CD4-positive, alpha-beta T cell treated with Interleukin-4 for 4 hours (primary cell): Measurements from ENCODE around the gene NFASC.

ENCODE experiments used
- DNase-seq: peaks from one replicate; pipeline ENCODE4 v3.0.0-alpha.2; 2020

The NFASC gene

GRCh38 chr1:204863024-204863423 lies 7.6 kb upstream of the NFASC start:
- no peak for DNase-seq

DNA sequence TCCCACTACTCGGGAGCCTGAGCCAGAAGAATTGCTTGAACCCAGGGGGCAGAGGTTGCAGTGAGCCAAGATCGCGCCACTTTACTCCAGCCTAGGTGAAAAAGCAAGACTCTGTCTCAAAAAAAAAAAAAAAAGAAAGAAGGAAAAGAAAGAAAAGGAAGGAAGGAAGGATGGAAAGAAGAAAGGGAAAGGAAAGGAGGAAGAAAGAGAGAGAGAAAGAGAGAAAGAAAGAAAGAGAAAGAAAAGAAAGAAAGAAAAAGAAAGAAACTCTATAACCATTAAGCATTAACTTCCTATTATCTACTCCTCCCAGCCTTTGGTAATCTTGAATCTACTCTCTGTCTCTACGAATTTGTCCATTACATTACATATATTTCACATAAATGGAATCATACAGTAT lies 6.9 kb upstream of the NFASC start:
- DNase-seq: no peak

DNA sequence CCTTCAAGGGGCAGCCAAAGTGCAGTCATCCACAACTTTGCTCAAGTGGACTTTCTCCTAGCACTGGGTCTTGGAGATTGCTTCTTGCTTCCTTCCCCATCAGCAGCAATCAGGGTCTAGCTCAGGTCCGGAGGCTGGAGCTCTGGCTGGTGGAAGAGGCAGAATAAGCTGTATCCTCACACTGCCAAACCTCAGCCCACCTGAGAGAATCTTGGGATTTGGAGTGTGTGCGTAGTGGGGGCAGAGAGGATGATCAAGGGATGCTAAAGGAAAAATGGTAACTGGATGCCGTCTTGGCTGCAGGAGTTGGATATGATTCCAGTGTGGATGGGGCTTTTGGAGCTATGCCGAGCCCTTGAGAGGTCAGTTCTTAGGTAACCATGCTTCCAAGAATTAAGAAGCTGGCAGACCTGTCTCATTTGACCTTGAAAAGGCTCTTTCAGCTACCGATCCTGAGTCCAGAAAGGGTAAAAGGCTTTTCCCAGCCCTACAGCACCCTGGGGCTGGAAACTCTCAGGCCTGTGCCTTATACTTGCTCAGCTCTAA lies 4.5 kb upstream of the NFASC start:
- no peak for DNase-seq

- no peak for DNase-seq
These were observed 3.5 kb upstream of the NFASC start for GRCh38 chr1:204867203-204867602.

DNA sequence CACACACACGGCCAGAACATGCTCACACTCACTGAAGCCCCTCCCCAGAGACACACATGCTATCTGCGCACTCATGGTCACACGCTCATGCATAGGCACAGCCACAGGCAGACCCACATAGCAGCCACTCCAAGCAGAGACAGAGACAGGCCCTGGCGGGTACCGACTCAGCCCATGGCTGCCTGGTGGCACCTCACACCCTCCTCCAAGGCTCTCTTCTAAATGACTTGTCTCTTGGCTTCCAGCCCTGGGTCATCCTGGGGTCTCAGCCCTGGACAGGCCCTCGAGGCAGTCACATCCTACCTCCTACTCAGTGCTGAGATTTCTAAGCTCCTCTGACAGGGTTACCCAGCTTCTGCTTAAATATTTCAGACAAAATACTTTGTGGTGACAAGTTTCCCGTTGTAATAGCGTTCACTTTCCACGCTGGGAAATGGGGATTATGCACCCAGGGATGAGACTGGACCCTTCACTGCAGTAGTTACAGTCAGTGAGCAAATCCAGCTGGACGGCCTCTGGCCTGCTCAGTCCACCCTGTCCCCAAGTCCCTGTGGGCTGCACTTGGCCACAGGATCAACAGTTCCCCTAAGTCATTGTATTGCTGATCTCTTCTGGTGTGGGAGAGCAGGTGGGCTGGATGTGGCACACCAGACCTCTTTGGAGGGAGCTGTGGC lies 2.9 kb upstream of the NFASC start:
- DNase-seq: no peak

- DNase-seq: no peak
These were observed 2.3 kb upstream of the NFASC start for GRCh38 chr1:204868340-204868700.

DNA sequence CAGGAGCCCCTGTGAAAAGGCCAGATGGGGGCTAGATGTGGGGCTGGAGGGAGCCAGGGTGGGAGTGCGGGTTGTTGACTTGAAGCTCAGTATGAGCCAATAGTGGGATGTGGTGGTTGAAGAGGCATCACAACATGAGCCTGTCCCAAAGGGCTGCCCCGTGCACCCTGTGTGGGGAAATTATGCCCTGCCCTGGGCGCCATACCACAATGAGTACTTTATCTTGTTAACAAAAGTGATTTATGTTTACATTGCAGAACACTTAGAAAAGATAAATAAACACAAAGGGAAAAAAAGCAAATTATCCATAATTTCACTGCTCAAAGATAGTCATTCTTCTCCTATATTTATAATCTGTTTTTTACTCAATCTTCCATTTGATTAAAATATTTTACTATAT lies 1.6 kb upstream of the NFASC start:
- no peak for DNase-seq

- DNase-seq: no peak
These were observed 859 bp downstream of the NFASC start for GRCh38 chr1:204871405-204872037.

- DNase-seq: no peak
These were observed 1.7 kb downstream of the NFASC start for GRCh38 chr1:204872262-204872881.

GRCh38 chr1:204873176-204873575 lies 2.5 kb downstream of the NFASC start:
- DNase-seq: no peak

DNA sequence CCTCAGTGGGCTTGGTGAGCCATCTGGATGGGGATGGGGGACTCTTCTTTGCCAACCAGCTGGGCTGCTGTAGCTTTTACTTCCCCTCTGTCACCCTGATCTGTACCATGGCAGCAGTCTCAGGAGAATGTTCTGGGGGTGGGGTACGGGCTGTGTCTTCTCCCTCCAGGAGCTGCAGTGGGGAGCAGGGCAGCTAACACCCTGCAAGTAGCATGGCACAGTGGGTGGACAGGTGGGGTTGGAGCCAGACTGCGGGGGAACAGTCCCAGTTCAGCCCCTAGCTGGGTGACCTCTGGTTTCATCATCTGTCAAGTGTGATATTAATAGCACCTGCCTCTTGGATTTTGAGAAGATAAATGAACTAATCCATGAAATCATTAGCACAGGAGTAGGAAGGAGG lies 3.1 kb downstream of the NFASC start:
- DNase-seq: no peak

DNA sequence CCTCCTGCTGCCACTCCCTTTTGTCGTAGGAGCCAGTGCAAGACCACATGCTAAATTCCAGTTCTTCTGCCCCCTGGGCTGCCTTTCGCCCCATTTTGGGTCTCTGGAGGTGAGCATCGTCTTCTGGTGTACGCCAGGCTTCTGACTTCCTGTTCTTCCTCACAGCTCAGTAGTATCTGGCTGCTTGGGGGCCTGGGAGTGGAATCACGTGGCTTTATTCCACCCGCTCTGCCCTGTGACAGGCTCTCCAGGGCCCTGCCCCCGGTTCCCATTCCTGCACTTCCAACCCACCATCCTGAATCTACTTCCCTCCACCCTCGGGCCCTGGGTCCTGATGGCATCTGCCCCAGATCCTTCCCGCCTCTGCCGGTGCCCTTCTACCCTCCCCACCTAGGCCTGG lies 3.6 kb downstream of the NFASC start:
- DNase-seq: no peak

DNA sequence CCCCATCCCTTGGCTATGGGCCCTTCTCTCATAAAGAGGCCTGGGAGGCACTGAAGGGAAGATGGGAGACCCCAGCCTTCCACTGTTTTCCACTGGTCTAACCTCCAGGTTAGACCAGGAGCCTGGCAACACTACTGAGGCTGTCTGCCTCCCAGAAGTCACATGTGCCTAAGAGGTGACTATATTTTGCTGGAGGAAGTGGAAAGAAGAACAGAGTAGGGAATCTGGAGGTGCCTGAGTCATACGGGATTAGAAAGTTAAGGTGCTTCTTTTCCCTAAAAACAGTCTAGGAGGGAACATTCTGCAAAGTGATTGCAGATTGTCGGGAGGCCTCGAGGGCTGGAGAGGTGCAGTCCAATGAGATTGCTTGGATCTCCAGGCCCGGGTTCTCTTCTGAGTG lies 4.6 kb downstream of the NFASC start:
- no peak for DNase-seq

DNA sequence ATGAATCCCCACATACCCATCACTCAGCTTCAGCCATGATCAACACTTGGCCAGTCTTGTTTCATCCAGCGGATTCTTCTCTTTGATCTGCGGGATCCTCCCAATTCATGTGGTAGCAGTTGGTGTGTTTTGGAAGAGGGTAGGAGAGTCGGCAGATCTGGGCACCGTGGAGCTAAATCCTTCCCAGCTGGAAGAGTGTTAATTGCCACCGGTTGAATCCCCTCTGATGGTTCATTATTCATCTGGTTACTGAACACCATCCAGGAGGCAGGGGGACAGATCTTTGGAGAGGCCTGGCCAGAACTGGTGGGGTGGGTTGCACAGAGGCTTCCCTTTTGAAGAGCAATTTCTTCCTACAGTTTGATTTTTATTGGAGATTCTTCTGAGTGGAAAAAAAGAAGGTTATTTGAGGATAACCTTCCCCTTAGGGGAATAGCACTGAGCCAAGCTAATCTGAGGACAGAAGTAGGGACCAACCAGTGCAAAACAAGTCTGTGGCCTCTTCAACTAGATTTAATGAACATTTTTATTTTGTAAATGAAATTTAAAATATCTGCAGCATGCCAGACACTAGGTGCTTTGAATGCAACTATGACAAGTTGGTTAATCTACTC lies 8.1 kb downstream of the NFASC start:
- no peak for DNase-seq

DNA sequence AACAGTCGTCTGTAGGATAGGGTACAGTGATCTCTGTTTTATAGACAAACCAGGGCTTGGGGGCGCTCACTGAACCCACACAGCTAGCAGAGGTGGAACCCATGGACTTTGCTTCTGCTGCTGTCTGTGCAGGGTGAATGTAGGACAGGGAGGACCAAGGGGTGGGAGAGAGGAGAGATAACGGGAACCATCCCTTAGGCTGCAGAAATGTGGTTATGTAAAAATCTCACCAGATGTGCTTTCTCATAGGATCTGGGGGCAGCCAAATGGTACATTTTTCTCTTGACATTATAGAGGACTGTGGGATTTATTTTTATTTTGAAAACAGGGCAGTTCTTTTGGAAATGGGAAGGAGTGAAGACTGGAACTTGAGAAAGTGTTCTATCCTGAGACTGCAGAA lies 8.7 kb downstream of the NFASC start:
- DNase-seq: no peak

GRCh38 chr1:204880906-204881305 lies 10.2 kb downstream of the NFASC start:
- DNase-seq: no peak

DNA sequence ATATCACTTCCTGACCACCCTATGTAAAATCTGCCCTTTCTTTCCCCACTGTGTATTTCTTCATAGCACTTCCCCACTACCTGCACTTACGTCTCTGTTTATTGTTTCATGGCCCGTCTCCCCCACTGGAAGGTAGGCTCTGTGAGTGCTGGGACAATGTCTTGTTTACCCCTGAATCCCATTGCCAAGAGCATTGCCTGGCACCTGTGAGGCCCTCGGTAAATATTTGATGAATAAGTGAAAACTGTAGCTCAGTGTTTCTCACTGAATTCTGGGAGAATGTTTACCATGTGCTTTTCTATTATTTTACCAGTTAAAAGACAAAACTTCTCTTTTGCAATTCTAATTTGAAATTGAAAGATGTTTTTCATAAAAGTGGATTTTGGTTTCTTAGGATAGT lies 11.8 kb downstream of the NFASC start:
- DNase-seq: no peak

DNA sequence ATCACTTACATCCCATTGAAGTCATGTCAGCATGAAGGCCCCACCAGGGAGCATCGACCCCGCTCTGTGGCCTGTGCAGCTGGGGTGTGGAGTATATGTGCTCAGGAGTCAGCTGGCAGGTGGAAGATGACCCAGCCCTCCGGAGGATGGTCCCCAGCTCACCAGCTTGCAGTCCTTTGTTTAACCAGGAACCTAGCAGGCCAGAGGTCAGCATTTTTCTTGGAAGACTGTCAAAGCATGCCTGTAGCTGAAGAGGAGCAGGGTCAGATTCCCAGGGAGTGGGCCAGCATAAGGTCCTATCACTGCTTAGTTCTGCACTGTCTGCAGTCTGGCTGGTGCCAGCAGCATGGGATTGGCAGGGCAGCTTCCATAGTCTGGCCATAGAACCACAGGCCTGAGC lies 12.7 kb downstream of the NFASC start:
- no peak for DNase-seq

DNA sequence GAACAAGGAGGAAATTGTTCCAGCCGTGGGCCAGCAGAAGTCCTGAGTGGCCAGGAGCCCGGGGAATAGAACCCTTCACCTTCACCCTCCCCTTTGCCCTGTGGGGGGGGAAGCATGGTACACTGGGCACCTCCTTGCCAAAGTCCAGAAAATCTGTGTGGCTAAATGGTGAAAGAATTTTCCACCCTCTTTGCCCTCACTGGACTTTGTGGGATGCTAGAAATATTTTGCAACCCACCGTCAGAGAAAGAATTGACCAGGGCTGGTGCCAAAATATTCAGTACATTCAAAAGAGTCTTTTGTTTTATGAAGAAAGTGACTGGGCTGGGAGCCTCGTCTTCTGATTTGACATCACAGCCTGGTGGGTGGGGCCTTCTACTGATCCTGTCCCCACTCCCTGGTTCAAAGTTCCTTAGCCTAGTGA lies 14.6 kb downstream of the NFASC start:
- DNase-seq: no peak

DNA sequence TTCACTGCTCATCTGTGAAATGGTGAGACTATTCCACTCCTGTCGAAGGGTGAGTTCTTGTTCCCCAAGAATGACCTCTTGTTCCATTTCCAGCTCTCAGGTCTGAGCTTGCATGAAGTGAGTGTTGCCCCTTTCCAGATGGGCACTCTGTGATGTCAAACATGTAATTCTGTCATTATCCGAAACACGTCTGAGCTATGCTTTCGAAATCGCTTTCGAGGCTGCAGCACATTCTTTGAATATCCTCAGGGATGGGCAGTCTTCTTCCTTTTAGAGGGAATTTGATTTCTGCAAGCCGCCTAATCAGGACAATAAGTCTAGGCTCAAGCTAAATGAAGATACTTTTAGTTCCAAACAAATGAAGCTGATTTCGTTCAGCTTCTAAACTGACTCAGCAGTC lies 15.1 kb downstream of the NFASC start:
- DNase-seq: no peak

DNA sequence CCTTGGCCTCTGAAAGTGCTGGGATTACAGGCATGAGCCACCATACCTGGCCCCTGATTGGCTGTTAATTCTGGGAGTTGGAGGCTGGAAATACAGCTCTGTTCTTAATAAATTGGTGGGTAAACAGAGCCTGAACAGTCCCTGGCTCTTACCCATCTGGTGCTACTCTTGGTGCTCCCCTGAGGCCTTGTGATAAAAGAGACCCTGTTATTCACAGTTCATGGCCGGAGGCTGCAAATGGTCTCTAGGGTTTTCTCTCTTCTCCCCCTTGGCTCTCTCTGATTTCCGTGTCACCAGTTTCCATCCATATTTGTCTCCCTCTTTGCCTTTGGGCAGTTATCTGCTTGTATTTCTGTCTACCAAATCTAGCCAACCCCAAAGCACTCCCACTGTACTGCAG lies 17.2 kb downstream of the NFASC start:
- DNase-seq: no peak

- DNase-seq: no peak
These were observed 17.6 kb downstream of the NFASC start for GRCh38 chr1:204888294-204888693.

DNA sequence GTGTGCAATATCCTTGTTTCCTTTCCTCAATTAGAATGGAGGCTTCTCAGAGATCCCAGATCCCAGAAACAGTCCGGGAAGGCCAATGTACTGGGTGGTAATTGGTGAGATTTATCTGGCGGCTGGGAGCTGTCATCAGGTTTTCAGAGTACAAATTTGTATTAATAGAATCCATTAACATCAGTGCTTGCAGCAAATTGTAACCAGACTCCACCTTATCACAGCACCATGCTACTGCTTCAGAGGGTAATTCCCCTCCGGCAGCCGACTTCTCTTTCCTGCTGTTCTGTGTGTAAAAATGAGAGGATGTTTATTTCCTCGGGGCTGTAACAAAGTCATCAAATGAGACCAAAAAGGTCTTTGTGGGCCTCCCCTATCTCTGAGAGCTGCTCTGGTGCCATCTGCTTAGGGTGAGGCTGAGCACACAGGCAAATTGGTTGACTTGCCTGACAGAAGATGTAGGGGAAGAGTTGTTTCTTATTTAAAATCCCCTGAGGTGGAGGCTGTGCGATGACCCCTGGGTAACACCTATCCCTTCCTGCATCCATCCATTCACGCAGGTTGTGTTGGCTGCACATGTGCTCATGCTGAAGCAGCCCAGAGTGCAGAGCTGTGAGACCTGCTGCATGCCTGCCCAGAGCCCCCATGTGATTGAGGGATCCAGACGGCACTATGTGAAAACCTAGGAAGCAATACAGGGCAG lies 19.2 kb downstream of the NFASC start:
- no peak for DNase-seq
